Fibroblast of pulmonary artery (primary cell): ENCODE measurements around the gene FLYWCH1.
A peak's percentile ranks its signal among the peaks of the same experiment; 100 is the strongest.

ENCODE experiments used
- DNase-seq: peaks from one replicate; pipeline ENCODE4 v3.0.0-alpha.2; 2010; ENCODE audit warnings: low read depth
- H3K4me3 ChIP-seq: replicated peaks from 2 replicates; pipeline ENCODE4 v1.5.1; 2011; ENCODE audit warnings: low read depth, mild to moderate bottlenecking, control low read depth, low read length, moderate library complexity
- CTCF ChIP-seq: IDR thresholded peaks from 2 replicates; pipeline ENCODE4 v1.5.1; 2011; ENCODE audit warnings: mild to moderate bottlenecking, control low read depth, low read length, inconsistent platforms; ENCODE audit errors: missing control alignments

The FLYWCH1 gene

DNA sequence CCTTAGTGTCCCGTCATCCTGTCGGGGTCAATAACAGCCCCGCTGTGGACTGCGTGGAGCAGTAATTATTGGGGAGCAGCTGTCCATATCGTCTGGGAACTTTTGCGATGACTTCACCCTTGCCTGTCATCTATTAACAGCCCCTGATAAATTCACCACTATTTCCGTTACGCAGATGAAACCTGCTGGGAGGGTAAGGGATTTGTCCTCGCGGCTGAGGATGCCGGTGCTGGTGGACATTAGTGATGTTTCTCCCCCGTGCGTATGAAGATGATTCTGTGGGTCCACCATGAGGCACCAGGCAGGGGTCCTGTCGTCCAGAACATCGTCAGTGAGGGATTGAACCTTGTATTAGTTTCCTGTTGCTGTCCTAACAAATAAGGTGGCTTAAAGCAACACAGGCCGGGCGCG lies 27.7 kb upstream of the FLYWCH1 start:
- H3K4me3 ChIP-seq: peak overlapping the region; percentile 86
- DNase-seq: peak; percentile 13
- TF ChIP-seq CTCF: no peak

DNA sequence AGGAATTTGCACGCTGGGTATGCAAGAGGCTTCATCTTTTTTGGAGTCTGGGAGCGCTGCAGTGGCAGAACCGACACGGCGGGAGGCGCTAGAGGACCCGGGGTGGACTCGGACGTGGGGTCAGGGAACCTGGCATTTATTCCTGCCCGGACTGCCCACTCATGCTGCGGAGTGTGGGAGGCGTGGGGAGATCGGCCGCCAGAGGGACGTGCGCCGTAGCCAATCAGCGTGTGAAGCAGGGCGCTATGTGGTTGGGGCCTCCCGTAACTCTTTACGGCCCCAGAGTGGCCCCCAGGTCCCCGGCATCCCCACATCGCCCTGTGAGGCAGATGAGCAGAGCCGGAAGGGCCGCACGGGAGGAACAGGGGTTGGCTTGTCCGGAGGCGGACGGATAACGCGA lies 17.5 kb upstream of the FLYWCH1 start:
- TF ChIP-seq CTCF: no peak
- H3K4me3 ChIP-seq: no peak overlapping the region

GRCh38 chr16:2895813-2896212 lies 15.9 kb upstream of the FLYWCH1 start:
- DNase-seq: peak; percentile 31
- no peak for TF ChIP-seq CTCF
- no peak overlapping the region for H3K4me3 ChIP-seq

More for the DNA sequence above, 17.5 kb upstream of the FLYWCH1 start:
- DNase-seq: no peak

DNA sequence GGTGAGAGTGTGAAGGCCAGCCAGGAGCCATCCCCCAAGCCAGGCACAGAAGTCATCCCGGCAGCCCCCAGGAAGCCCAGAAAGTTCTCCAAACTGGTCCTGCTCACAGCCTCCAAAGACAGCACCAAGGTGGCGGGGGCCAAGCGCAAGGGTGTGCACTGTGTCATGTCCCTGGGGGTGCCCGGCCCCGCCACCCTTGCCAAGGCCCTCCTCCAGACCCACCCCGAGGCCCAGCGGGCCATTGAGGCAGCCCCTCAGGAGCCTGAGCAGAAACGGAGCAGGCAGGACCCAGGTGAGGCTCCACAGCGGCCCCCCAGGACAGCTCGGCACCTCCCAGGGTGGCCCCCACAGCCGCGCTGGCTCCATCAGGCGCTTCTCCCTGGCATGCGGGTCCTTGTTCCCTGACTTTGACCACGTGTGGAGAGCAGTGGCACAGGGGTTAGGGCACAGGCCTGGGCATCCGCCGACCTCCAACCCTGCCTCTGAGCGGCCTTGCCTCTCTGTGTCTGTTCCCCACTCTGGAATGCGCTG lies 15.2 kb upstream of the FLYWCH1 start:
- no peak overlapping the region for H3K4me3 ChIP-seq
- TF ChIP-seq CTCF: no peak
- no peak for DNase-seq

DNA sequence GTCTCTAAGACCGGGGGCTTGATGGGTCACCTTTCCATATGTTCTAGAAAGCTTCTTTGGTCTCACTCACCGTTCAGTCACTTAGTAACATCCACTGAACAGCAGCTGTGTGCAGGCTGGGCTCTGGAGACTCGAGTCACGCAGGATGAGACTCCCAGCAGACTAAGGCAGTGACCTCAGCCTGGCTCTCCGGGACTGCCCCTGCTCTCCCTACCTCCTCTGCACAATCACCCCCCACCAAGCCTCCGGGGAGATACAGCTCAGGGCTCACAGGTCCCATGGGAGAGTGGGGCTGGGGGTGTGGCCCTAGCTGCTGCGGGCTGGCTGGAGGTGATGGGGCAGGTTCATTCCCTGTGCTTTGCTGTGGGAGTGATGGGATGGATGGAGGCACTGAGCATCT lies 14.6 kb upstream of the FLYWCH1 start:
- DNase-seq: no peak
- TF ChIP-seq CTCF: no peak
- H3K4me3 ChIP-seq: no peak overlapping the region

- DNase-seq: no peak
- no peak for TF ChIP-seq CTCF
- H3K4me3 ChIP-seq: no peak overlapping the region
Observed at GRCh38 chr16:2898831-2899563, 12.7 kb upstream of the FLYWCH1 start.
